Astrocyte of the spinal cord (primary cell): Measurements from ENCODE around the gene CCHCR1.

Experiments
- DNase-seq: peaks from one replicate; pipeline ENCODE4 v3.0.0; 2011; ENCODE audit warnings: low read depth, low spot score
- H3K4me3 ChIP-seq: 2 replicates; pipeline ENCODE4 v1.5.1; 2011; ENCODE audit warnings: low read depth, mild to moderate bottlenecking, low read length, moderate library complexity
- CTCF ChIP-seq: IDR thresholded peaks from 2 replicates; pipeline ENCODE4 v1.5.1; 2012; ENCODE audit warnings: low read depth, mild to moderate bottlenecking, low read length, inconsistent platforms
- in situ Hi-C: cut with HindIII; loops from 2 replicates; pipeline ENCODE4 v1.10.0; 2017; ENCODE audit warnings: low sequenced_read_pairs

CCHCR1 gene

GRCh38 chr6:31163922-31164321, 6.3 kb upstream of the CCHCR1 start:
- in situ Hi-C loops: no loop called here
- TF ChIP-seq CTCF: no peak
- no peak overlapping the region for H3K4me3 ChIP-seq
- no peak for DNase-seq

DNA sequence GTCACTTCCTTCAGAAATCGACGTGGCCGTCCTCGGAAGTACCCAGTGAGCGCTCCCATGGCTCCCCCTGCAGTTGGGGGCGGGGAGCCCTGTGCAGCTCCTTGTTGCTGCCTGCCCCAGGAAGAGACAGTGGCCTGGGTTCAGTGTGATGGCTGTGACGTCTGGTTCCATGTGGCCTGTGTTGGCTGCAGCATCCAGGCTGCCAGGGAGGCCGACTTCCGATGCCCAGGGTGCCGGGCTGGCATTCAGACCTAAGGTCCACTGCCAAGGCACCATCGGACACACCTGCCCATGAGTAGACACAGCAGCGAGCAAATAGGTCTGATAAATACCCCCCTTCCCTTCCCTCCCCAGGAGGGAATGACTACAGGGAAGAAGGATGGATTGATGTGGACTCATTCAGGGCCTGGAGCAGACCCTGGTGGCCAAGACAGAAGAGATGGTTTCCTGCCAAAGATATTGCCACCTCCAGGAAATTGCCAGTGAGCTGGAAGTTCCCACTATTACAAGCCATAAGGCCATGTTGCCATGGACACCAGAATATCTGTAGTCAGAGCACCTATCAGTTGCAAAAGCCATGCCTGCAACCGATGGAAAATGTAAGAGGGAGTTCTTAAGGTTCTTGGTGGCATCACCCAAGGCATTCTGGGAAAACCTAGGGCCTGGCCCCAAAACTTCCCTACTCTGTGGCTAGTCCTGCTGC, 5.0 kb upstream of the CCHCR1 start:
- in situ Hi-C loops: no loop called here
- H3K4me3 ChIP-seq: no peak overlapping the region
- no peak for DNase-seq
- no peak for TF ChIP-seq CTCF

DNA sequence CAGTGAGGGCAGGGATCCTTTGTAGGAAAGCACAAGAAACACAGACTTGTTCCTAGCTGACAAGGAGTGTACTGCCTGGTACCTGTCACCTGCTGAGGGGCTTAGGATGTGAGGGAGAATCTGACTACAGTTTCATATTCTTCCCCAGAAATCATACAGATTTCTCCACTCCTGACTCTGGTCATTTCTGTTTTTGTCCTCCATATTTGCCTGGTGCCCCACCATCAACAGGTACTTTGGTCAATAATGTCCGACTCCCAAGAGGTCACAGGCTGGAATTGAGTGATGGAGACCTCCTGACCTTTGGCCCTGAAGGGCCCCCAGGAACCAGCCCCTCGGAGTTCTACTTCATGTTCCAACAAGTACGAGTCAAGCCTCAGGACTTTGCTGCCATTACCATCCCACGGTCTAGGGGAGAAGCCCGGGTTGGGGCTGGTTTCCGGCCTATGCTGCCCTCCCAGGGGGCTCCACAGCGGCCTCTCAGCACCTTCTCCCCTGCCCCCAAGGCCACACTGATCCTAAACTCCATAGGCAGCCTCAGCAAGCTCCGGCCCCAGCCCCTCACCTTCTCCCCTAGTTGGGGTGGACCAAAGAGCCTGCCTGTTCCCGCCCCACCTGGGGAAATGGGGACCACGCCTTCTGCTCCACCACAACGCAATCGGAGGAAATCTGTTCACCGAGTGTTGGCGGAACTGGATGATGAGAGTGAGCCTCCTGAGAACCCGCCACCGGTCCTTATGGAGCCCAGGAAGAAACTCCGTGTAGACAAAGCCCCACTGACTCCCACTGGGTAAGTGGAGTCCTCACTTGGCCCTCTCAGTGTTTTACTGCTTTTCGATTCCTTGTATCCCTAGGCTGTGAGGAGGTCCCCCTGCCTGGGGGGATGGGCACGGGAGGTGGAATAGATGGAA, 3.9 kb upstream of the CCHCR1 start:
- in situ Hi-C loops: no loop called here
- DNase-seq: no peak
- no peak for TF ChIP-seq CTCF
- no peak overlapping the region for H3K4me3 ChIP-seq

DNA sequence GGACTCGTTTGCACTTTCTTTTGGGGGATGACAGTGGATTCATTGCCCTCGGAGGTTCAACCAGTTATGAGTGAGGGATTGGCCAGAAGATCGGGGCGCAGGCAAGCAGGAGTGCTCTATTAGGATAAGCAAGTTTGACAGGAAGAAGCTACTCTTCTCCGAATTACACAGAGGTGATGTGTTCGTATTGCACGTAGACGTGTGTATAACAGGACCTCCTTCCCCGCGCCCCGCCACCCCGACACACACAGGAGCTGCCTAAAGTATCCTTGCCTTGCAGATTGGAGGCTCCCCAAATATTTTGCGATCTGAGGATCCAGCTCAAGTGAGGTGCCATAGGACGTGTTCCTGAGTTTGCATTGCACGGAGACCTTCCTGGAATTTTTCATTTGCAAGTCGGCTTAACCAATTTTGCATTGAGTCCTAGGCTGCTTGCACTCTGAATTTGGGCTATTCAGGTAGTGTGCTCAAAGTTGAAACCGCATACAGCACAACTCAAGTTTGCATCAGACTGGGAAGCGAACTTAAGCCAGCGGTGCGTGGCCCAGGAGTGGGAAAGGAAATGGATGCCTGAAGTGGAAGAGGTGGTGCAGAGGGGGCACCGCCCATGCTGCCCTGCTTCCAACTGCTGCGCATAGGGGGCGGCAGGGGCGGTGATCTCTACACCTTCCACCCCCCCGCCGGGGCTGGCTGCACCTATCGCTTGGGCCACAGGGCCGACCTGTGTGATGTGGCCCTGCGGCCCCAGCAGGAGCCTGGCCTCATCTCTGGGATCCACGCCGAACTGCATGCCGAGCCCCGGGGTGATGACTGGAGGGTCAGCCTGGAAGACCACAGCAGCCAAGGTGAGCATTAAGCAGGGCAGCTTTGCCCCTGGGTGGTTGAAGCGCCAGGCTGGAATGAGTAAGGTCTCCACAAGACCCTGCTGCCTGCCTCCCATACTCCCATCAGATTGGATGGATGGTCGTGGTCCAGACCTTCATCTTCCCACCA, 1.6 kb upstream of the CCHCR1 start:
- H3K4me3 ChIP-seq: peak overlapping the region; percentile 80
- no peak for DNase-seq

GRCh38 chr6:31158140-31158862, 699 bp upstream of the CCHCR1 start, which contains the start of gene TCF19:
TCF19 (plus strand) TSS chr6:31158589; CDS start chr6:31159470, 881 bp downstream.
- in situ Hi-C loops: no loop called here
- DNase-seq: peak; percentile 99
- H3K4me3 ChIP-seq: peak within 1 kb of the TSS; percentile 80
- TF ChIP-seq CTCF: no peak

More for the DNA sequence above, 1.6 kb upstream of the CCHCR1 start:
- in situ Hi-C loops: no loop called here
- TF ChIP-seq CTCF: peak; percentile 9
